ENCODE measurements around the gene STX18. TPM values are rescaled to one million over a fixed set of nuclear protein-coding genes. Genes with fewer than 3 reads are reported as not detected.
"Not testable (repeated sequence)": the region's sequence is repeated elsewhere in the genome, so short reads cannot be mapped to it uniquely, and the experiment has no call there.

Gene STX18
- total RNA-seq, 1 experiment from 2014 or later = 20.9 TPM

DNA sequence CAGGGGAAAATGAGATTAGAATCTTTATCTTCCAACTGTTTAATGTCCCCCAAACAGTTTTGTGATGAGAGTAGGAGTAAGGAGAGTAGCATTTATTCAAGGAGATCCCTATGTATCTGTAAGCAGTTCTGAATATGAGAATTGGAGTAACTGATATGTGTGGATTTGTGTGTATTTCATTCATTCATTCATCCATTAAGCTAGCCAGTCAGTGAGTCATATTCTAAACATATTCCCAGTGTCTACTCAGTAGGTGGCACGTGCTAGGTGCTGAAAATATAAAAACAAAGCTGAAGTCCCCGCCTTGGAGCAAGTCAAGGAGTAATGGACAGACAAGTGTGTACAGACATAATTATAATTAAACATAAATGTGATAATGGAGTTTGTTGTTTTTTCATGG is 12.4 kb upstream of the STX18 start:
- no peak overlapping the region for H3K4ac ChIP-seq (ENCODE audit: low read depth, low read length)
- H3K18ac ChIP-seq (ENCODE audit: insufficient read length, low read depth, low read length) = no peak overlapping the region
- no CpG with 5 or more reads among the region's 2 CpGs for WGBS (ENCODE audit: extremely low coverage, insufficient read length, low lambda C conversion rate)
- H2BK20ac ChIP-seq (ENCODE audit: low read depth, low read length, poor library complexity, severe bottlenecking) = no peak overlapping the region
- no peak overlapping the region for H3K23ac ChIP-seq (ENCODE audit: insufficient read length, low read depth, low read length)
- no peak overlapping the region for H3K9ac ChIP-seq (ENCODE audit: extremely low read depth, insufficient read length, low read length)
- TF ChIP-seq, protein P1, sequence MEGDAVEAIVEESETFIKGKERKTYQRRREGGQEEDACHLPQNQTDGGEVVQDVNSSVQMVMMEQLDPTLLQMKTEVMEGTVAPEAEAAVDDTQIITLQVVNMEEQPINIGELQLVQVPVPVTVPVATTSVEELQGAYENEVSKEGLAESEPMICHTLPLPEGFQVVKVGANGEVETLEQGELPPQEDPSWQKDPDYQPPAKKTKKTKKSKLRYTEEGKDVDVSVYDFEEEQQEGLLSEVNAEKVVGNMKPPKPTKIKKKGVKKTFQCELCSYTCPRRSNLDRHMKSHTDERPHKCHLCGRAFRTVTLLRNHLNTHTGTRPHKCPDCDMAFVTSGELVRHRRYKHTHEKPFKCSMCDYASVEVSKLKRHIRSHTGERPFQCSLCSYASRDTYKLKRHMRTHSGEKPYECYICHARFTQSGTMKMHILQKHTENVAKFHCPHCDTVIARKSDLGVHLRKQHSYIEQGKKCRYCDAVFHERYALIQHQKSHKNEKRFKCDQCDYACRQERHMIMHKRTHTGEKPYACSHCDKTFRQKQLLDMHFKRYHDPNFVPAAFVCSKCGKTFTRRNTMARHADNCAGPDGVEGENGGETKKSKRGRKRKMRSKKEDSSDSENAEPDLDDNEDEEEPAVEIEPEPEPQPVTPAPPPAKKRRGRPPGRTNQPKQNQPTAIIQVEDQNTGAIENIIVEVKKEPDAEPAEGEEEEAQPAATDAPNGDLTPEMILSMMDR (conservative IDR thresholded peaks at IDR 0.05) = no peak
- H4K8ac ChIP-seq (replicated peaks; ENCODE audit: insufficient read length, low read depth, low read length) = no peak overlapping the region
- no peaks in the 10 kb centered on the region for H3K79me2 ChIP-seq (ENCODE audit: insufficient read depth, low read length)
- H2AFZ ChIP-seq (ENCODE audit: low read length) = no peak overlapping the region
- Mint-ChIP-seq H3K4me3 (no peak overlapping the region), H3K4me1 (peaks cover 0 to 9% of the 10 kb centered on the region in 2 experiments; a peak in 2 of 4 replicates), H3K9me3 (no peaks in the 10 kb centered on the region), H3K27me3 (ENCODE audit: low read depth) (peaks cover 2% of the 10 kb centered on the region; the same call in 1 of the 2 replicates), H3K27ac (no peak overlapping the region), H3K36me3 (ENCODE audit: insufficient read depth in 1 of 3, low read depth in 3 of 3) (peaks cover 27 to 53% (median 35%) of the 10 kb centered on the region in 3 experiments)
- H2BK120ac ChIP-seq (ENCODE audit: low read depth, low read length, poor library complexity, severe bottlenecking) = no peak overlapping the region
- H3K14ac ChIP-seq (ENCODE audit: insufficient read depth, low read length) = no peak overlapping the region
- H2BK5ac ChIP-seq (ENCODE audit: insufficient read length, low read length) = no peak overlapping the region
- no peak overlapping the region for H4K5ac ChIP-seq (ENCODE audit: insufficient read length, low read depth, low read length)
- no peak overlapping the region for H3K56ac ChIP-seq (ENCODE audit: insufficient read length, low read depth, low read length)
- H2BK15ac ChIP-seq (ENCODE audit: low read depth, low read length) = no peak overlapping the region
- H3K9me3 ChIP-seq (ENCODE audit: control insufficient read depth, low read depth, low read length) = no peaks in the 10 kb centered on the region
- H4K91ac ChIP-seq (ENCODE audit: insufficient read length, low read depth, low read length) = no peak overlapping the region
- no peaks in the 10 kb centered on the region for H3K79me1 ChIP-seq (ENCODE audit: insufficient read depth, low read depth, low read length, poor library complexity, severe bottlenecking)
- no peak overlapping the region for H3K27ac ChIP-seq (ENCODE audit: insufficient read length, low read depth, low read length)
- H3K4me2 ChIP-seq (ENCODE audit: insufficient read depth, insufficient read length, low read length) = no peak overlapping the region
- no peaks in the 10 kb centered on the region for H4K20me1 ChIP-seq (ENCODE audit: control insufficient read depth, insufficient read depth, insufficient read length)
- H3K4me1 ChIP-seq (ENCODE audit: insufficient read depth, low read length) = peaks cover 4% of the 10 kb centered on the region; the same call in 1 of the 2 replicates
- no peaks in the 10 kb centered on the region for H3K23me2 ChIP-seq (ENCODE audit: insufficient read length, low read depth, low read length, poor library complexity, severe bottlenecking)
- no peak overlapping the region for H3T11ph ChIP-seq (ENCODE audit: low read length)
- H3K27me3 ChIP-seq (ENCODE audit: insufficient read depth, low read length) = no peaks in the 10 kb centered on the region
- H2AK5ac ChIP-seq (ENCODE audit: insufficient read length, low read length) = no peak overlapping the region
- H2BK12ac ChIP-seq (ENCODE audit: insufficient read length, low read depth, low read length) = no peak overlapping the region
- DNase-seq = no peak

DNA sequence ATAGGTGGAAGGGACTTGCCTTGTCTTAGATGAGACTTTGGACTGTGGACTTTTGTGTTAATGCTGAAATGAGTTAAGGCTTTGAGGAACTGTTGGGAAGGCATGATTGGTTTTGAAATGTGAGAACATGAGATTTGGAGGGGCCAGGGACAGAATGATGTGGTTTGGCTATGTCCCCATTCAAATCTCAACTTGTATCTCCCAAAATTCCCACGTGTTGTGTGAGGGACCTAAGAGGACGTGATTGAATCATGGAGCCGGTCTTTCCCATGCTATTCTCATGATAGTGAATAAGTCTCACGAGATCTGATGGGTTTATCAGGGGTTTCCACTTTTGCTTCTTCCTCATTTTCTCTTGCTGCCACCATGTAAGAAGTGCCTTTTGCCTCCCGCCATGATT is 10.2 kb upstream of the STX18 start:
- H3K9me3 Mint-ChIP-seq; H3T11ph ChIP-seq (ENCODE audit: low read length); H3K23ac ChIP-seq (ENCODE audit: insufficient read length, low read depth, low read length); H2BK15ac ChIP-seq (ENCODE audit: low read depth, low read length); H3K4me3 Mint-ChIP-seq; H3K9ac ChIP-seq (ENCODE audit: extremely low read depth, insufficient read length, low read length); DNase-seq; H4K20me1 ChIP-seq (ENCODE audit: control insufficient read depth, insufficient read depth, insufficient read length); H3K56ac ChIP-seq (ENCODE audit: insufficient read length, low read depth, low read length); H4K5ac ChIP-seq (ENCODE audit: insufficient read length, low read depth, low read length); H2BK20ac ChIP-seq (ENCODE audit: low read depth, low read length, poor library complexity, severe bottlenecking); H3K9me3 ChIP-seq (ENCODE audit: control insufficient read depth, low read depth, low read length); H2BK5ac ChIP-seq (ENCODE audit: insufficient read length, low read length); H2BK12ac ChIP-seq (ENCODE audit: insufficient read length, low read depth, low read length); H3K79me2 ChIP-seq (ENCODE audit: insufficient read depth, low read length); H3K4ac ChIP-seq (ENCODE audit: low read depth, low read length); H4K8ac ChIP-seq (replicated peaks; ENCODE audit: insufficient read length, low read depth, low read length); H3K27ac ChIP-seq (ENCODE audit: insufficient read length, low read depth, low read length); H3K14ac ChIP-seq (ENCODE audit: insufficient read depth, low read length); H3K23me2 ChIP-seq (ENCODE audit: insufficient read length, low read depth, low read length, poor library complexity, severe bottlenecking); H4K91ac ChIP-seq (ENCODE audit: insufficient read length, low read depth, low read length); H2BK120ac ChIP-seq (ENCODE audit: low read depth, low read length, poor library complexity, severe bottlenecking); H3K27me3 Mint-ChIP-seq (ENCODE audit: low read depth); H3K4me1 Mint-ChIP-seq; H2AFZ ChIP-seq (ENCODE audit: low read length); H3K4me1 ChIP-seq (ENCODE audit: insufficient read depth, low read length); H3K27me3 ChIP-seq (ENCODE audit: insufficient read depth, low read length); H3K4me2 ChIP-seq (ENCODE audit: insufficient read depth, insufficient read length, low read length); H3K27ac Mint-ChIP-seq; H2AK5ac ChIP-seq (ENCODE audit: insufficient read length, low read length); H3K18ac ChIP-seq (ENCODE audit: insufficient read length, low read depth, low read length); H3K79me1 ChIP-seq (ENCODE audit: insufficient read depth, low read depth, low read length, poor library complexity, severe bottlenecking): not testable (repeated sequence)
- no CpG with 5 or more reads among the region's 5 CpGs for WGBS (ENCODE audit: extremely low coverage, insufficient read length, low lambda C conversion rate)
- peaks cover 40 to 69% (median 55%) of the 10 kb centered on the region in 3 experiments for H3K36me3 Mint-ChIP-seq (ENCODE audit: insufficient read depth in 1 of 3, low read depth in 3 of 3)
